Psoas muscle (tissue), 8 donors: ENCODE data around the gene PITPNM2. TPM values are rescaled to one million over a fixed set of nuclear protein-coding genes. Genes with fewer than 3 reads are reported as not detected.

Experiments
- ATAC-seq, 4 donors: fragments of 200-7000 bp; cut with Tn5 transposase; one replicate each; pipeline ENCODE4 v1.9.1; 2020; ENCODE audit warnings: moderate library complexity in 3 of 4, mild to moderate bottlenecking in 2 of 4
- DNase-seq, 2 donors: peaks; one replicate each; pipeline ENCODE4 v3.0.0-alpha.2; 2020
- H3K27ac ChIP-seq: fragments of 200-600 bp; one replicate; pipeline ENCODE4 v1.8.0; 2022
- H3K27me3 ChIP-seq, 3 donors: fragments of 200-600 bp in 1 of 3; one replicate each; pipeline versions ENCODE4 v1.6.1 to v1.8.0; 2013 to 2022; ENCODE audit warnings: low read length in 2 of 3, mild to moderate bottlenecking in 2 of 3, moderate library complexity in 1 of 3; ENCODE audit not compliant: insufficient read depth in 3 of 3
- H3K36me3 ChIP-seq, 2 donors: fragments of 200-600 bp in 1 of 2; one replicate each; pipeline versions ENCODE4 v1.6.1 to v1.8.0; 2013 to 2022; ENCODE audit warnings: low read depth in 1 of 2, mild to moderate bottlenecking in 1 of 2, moderate library complexity in 1 of 2; ENCODE audit not compliant: insufficient read depth in 1 of 2
- H3K4me1 ChIP-seq: fragments of 200-600 bp; one replicate; pipeline ENCODE4 v1.8.0; 2022
- H3K4me3 ChIP-seq: fragments of 200-600 bp; one replicate; pipeline ENCODE4 v1.8.0; 2022; ENCODE audit warnings: mild to moderate bottlenecking
- H3K9me3 ChIP-seq: fragments of 200-600 bp; one replicate; pipeline ENCODE4 v1.8.0; 2022
- WGBS, 3 donors: extraction: QIAGEN DNeasy Blood & Tissue Kit; methylation state at CpG; one replicate each; pipeline versions ENCODE4 v1.1.6 to v1.1.7; 2013; 5-methylcytosine and 5-hydroxymethylcytosine counted together
- intact Hi-C, 2 donors: fragments of 100-400 bp; cut with DNase I; formaldehyde crosslinking; loops; one replicate each; pipeline versions ENCODE4 v1.11.0 to v1.14.2; 2022
- polyA plus RNA-seq, 3 donors: library from polyadenylated mRNA; stranded (reverse); fragments of 200-250 nt; gene quantifications; one replicate each; pipeline ENCODE4 v1.2.3, GENCODE V29; 2013
- total RNA-seq, 4 donors: library from RNA; stranded (reverse); fragmentation: NEBNext Ultra II Directional in 2 of 4; extraction: Animal tissue kit (Norgen Biotek cat#: 25700) in 2 of 4; gene quantifications; one replicate each; pipeline versions ENCODE4 v1.2.1 to v1.2.4, GENCODE V29; 2021 to 2023
- TF ChIP-seq, protein P1 (sequence below): fragments of 200-600 bp; IDR thresholded peaks from one replicate; pipeline ENCODE4 v1.8.0; 2022; ENCODE audit warnings: antibody characterized with exemption
- donor health status: healthy with polysubstance abuse.
- donor health status: DM: no; HTN: no; CAD: no; lungs with moderate emphysema.
- donor health status: Bipolar disorder and iron deficiency.
- donor health status: healthy.
- donor health status: DM: yes; HTN: yes; CAD: no.
- donor health status: DM: no; HTN: no; CAD: no.
- donor health status: DM: no; HTN: no; CAD: no.
- donor health status: DM: yes; HTN: yes; CAD: no.

The PITPNM2 gene
- total and polyA plus RNA-seq, 7 donors = 2.2 to 7.4 (median 4.6) TPM

DNA sequence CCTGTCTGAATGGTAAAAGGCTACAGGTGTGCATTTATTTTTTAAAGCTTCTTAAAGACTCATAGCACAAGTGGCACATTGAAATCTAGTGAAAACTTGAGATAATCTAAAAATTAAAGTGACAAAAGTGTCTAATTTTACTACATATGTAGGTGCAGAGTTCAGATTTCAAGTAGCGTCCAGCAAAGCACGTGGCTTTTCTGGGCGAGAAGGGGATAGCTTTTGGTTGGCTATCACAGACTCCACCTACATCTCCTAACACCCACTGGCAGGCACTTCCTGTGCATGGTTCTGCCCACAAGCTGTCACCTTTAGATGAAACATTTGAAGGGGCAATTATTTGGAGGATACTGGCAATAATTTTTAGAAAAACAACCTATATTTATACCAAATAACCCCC, 1.9 kb upstream of the PITPNM2 start:
- WGBS, 3 donors = 55 to 79% (median 62%) methylated on average over 3 of the region's 3 CpGs
- no peak for DNase-seq
- Histone ChIP-seq H3K36me3 (peaks cover 0 to 22% of the 10 kb centered on the region in 2 donors), H3K27me3 (no peaks in the 10 kb centered on the region), H3K27ac (no peak overlapping the region), H3K4me1 (peaks cover 7% of the 10 kb centered on the region), H3K9me3 (no peaks in the 10 kb centered on the region), H3K4me3 (no peak overlapping the region)
- intact Hi-C loops = loop anchor here in 1 of 2 donors (5.0 kb wide), 1 partner anchor 171 kb away; the partner anchor contains the start of gene ARL6IP4
- TF ChIP-seq, protein P1, sequence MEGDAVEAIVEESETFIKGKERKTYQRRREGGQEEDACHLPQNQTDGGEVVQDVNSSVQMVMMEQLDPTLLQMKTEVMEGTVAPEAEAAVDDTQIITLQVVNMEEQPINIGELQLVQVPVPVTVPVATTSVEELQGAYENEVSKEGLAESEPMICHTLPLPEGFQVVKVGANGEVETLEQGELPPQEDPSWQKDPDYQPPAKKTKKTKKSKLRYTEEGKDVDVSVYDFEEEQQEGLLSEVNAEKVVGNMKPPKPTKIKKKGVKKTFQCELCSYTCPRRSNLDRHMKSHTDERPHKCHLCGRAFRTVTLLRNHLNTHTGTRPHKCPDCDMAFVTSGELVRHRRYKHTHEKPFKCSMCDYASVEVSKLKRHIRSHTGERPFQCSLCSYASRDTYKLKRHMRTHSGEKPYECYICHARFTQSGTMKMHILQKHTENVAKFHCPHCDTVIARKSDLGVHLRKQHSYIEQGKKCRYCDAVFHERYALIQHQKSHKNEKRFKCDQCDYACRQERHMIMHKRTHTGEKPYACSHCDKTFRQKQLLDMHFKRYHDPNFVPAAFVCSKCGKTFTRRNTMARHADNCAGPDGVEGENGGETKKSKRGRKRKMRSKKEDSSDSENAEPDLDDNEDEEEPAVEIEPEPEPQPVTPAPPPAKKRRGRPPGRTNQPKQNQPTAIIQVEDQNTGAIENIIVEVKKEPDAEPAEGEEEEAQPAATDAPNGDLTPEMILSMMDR = no peak
- ATAC-seq = no peak

DNA sequence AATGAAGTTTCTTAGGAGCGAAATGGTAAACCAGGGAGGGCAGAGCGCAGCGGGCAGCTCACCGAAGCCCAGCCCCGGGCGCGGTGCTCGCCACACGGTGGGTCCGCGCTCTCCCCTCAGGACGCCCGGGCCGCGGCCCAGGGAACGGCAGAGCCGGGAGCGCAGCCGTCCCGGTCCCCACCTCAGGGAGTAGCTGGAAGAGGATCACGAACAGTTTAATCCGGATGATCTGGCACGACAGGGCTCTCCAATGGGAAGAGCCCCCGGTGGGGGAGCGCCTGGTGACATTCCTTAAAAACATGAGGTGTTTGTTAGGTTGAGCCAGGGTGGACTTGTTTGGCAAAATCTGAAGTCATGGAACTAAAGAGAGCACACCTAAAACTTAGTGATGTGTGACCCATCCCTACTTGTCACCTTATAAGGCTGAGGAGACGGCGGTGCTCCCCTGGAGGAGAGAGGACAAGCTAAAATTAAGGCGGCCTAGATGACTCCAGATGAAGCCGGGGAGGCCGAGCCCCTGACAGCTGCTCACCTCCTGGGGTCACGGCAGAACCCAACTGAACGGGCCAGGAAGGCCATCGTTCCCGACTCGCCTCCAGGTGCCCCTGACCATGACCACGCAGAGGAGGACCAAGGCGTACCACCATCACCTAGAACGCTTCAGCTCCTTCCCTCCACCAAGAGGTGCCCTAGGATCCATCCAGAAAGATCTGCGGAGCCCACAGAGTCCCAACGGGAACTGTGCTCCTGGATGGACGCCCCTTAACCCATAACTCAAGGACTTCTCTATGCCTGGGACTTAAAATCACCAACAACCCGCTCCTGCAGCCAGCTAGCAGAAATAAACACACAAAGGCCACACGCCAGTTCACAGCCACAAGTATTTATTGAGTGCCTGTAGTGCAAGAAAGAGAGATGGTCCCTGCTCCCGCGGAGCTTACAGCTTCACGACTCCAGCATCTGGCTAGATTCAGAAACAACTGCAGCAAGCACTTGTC, 866 bp upstream of the PITPNM2 start:
- Histone ChIP-seq H3K27ac (peak overlapping the region; percentile 72), H3K27me3 (no peaks in the 10 kb centered on the region), H3K9me3 (no peaks in the 10 kb centered on the region), H3K4me1 (peaks cover 7% of the 10 kb centered on the region), H3K4me3 (peak overlapping the region; percentile 90), H3K36me3 (peaks cover 0 to 14% of the 10 kb centered on the region in 2 donors)
- TF ChIP-seq, protein P1 = no peak
- WGBS, 3 donors = 34 to 39% (median 34%) methylated on average over 46 of the region's 46 CpGs
- DNase-seq = no peak
- intact Hi-C loops = loop anchor here (1.0 to 5.0 kb wide), 4 partner anchors 101 to 169 kb away; partner anchors contain the start of gene ARL6IP4 (in 1 of the 2)
- peak; percentile 33 to 51 (median 40) for ATAC-seq

DNA sequence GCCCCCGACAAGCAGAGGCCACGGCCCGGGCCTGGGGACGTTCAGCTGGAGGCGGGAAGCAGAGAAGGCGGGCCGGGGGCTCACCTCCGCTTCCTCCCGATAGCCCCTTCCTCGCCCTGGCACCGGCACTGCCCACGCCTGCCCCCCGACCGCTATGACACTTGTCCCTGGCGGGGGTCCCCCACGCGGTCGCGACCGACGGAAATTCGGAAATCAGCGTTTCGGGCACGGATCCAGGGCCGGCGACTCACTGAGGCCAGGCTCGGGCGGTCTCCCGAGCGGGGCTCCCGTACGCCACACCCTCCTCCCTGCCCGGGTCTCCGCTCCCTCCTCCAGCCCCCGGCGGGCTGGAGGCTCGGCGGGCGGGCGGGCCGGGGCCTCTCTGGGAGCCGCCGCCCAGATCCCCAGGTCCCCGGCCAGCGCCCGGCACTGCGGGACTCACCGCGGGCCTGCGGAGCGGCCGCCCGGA, 581 bp downstream of the PITPNM2 start:
- no peaks in the 10 kb centered on the region for H3K9me3 ChIP-seq
- peak overlapping the region; percentile 53 for H3K27ac ChIP-seq
- peak; percentile 64 to 69 for DNase-seq
- no peaks in the 10 kb centered on the region for H3K36me3 ChIP-seq
- TF ChIP-seq, protein P1 = no peak
- intact Hi-C loops = loop anchor here (2.0 to 5.0 kb wide), 3 partner anchors 100 to 168 kb away; partner anchors contain the start of gene ARL6IP4 (in 1 of the 2)
- ATAC-seq = peak; percentile 38 to 54 (median 44)
- peaks cover 7% of the 10 kb centered on the region for H3K4me1 ChIP-seq
- H3K4me3 ChIP-seq = peak overlapping the region; percentile 90
- 5% methylated on average over 27 to 54 of the region's 54 CpGs for WGBS, 3 donors
- no peaks in the 10 kb centered on the region for H3K27me3 ChIP-seq

DNA sequence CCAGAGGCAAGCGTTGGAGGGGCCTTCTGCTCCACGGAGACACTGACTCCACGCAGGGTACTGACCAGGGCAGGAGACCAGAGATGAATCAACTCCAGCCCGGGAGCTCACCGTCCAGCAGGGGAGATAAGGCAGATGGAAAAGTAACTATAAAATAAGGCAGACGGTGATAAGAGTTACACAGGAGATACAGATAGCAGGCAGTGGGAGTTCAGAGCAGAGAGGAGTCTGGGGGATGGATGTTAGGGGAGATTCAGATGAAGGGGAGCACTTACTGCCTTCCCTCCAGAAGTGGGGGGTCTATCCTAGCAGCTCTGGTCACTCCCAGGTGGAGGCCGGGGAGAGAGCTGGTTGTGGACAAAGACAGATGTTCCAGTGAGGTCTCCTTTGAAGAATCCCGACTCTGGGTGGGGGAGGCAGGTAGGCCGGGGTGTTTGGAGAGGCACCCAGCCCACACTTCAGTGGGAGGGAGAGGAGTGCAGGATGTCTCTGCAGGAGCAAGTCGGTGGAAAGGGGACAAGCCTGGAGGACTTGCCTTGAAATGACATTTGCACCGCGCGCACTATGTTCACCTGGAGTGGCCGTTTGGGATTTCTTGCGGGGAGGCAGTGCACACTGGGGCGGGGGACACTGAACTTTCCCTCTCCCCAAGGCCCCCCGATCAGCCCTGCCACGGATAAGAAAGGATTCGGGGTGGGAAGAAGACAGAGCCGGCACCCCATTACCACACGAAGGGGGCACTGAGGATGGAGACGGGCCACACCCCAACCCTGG, 1.2 kb downstream of the PITPNM2 start:
- H3K27ac ChIP-seq = peak overlapping the region; percentile 53
- H3K4me3 ChIP-seq = peak overlapping the region; percentile 90
- H3K27me3 ChIP-seq = no peaks in the 10 kb centered on the region
- 47 to 71% (median 51%) methylated on average over 22 of the region's 22 CpGs for WGBS, 3 donors
- intact Hi-C loops = loop anchor here (2.0 to 10.0 kb wide), 4 partner anchors 55 to 167 kb away; partner anchors contain the start of gene ARL6IP4 (in 1 of the 2)
- peak in 2 of 4 donors; percentile 2 to 19 for ATAC-seq
- no peak for DNase-seq
- H3K9me3 ChIP-seq = no peaks in the 10 kb centered on the region
- H3K36me3 ChIP-seq = no peaks in the 10 kb centered on the region
- peaks cover 7% of the 10 kb centered on the region for H3K4me1 ChIP-seq
- TF ChIP-seq, protein P1 = no peak
